ENCODE results near the gene MYO1A. TPM values are rescaled to one million over a fixed set of nuclear protein-coding genes. Genes with fewer than 3 reads are reported as not detected.
A peak's percentile ranks its signal among the peaks of the same experiment; 100 is the strongest.

MYO1A gene
- polyA plus RNA-seq, 2 of the 4 experiments (the other 2 are of a cell fraction), result 0.67 to 1.9 TPM

- Histone ChIP-seq H3K4me3 (peak overlapping the region; percentile 89), H3K9me3 (no peaks in the 10 kb centered on the region), H3K4me2 (peak overlapping the region; percentile 99), H3K27ac (peak overlapping the region; percentile 96 to 100), H3K4me1 (peaks cover 19% of the 10 kb centered on the region)
- ChIA-PET CTCF (interaction anchor here (1.0 to 20.9 kb wide), 7 partner anchors 12 to 97 kb away, joined by 3 to 440 read pairs (median 65); partner anchors contain the start of gene STAT6), POLR2A (interaction anchor here (4.4 to 6.8 kb wide), 2 partner anchors 8 to 25 kb away, joined by 63 to 143 read pairs; partner anchors contain the start of genes NEMP1 and STAT6)
- FAIRE-seq (no peak), ATAC-seq (no peak), DNase-seq (ENCODE audit: low read depth in 1 of 2, low spot score in 1 of 2) (no peak)
- TF ChIP-seq PBX3 (IDR thresholded peaks at IDR 0.05) (no peak), ZNF302 (CRISPR knock-in tag; IDR thresholded peaks at IDR 0.05) (no peak), REST (IDR thresholded peaks at IDR 0.05) (no peak), E2F6 (IDR thresholded peaks at IDR 0.05; ENCODE audit: borderline replicate concordance, low read depth) (no peak), ZC3H11A (IDR thresholded peaks at IDR 0.05) (no peak), HOXB13 (CRISPR knock-in tag; IDR thresholded peaks at IDR 0.05; ENCODE audit: low read depth) (no peak), HMGXB4 (CRISPR knock-in tag; IDR thresholded peaks at IDR 0.05; ENCODE audit: borderline replicate concordance) (no peak), RNF2 (IDR thresholded peaks at IDR 0.05; ENCODE audit: borderline replicate concordance, low read depth) (no peak), KDM5A (IDR thresholded peaks at IDR 0.05) (no peak), USF2 (IDR thresholded peaks at IDR 0.05) (no peak), ZSCAN20 (CRISPR knock-in tag; IDR thresholded peaks at IDR 0.05) (no peak), GATA3 (IDR thresholded peaks at IDR 0.05; ENCODE audit: borderline replicate concordance) (no peak), CBX8 (IDR thresholded peaks at IDR 0.05) (no peak)
- WGBS (ENCODE audit: missing lambda C conversion rate), result 78% methylated on average over 12 of the region's 12 CpGs
These were observed 36.1 kb upstream of the MYO1A start for GRCh38 chr12:57085999-57086492.

GRCh38 chr12:57080855-57081254 lies 30.9 kb upstream of the MYO1A start:
- no peaks in the 10 kb centered on the region for H3K9me3 ChIP-seq
- H3K4me2 ChIP-seq, result no peak overlapping the region
- no peak overlapping the region for H3K4me3 ChIP-seq
- POLR2A ChIA-PET, result no interaction called here
- DNase-seq (ENCODE audit: low read depth in 1 of 2, low spot score in 1 of 2), result no peak
- peaks cover 13% of the 10 kb centered on the region for H3K4me1 ChIP-seq
- no peak for FAIRE-seq
- no peak overlapping the region for H3K27ac ChIP-seq
- CTCF ChIA-PET, result interaction anchor here (0.8 to 20.9 kb wide), 3 partner anchors 11 to 27 kb away, joined by 4 to 440 read pairs (median 65); partner anchors contain the start of gene STAT6
- no peak for TF ChIP-seq RARB (CRISPR knock-in tag; IDR thresholded peaks at IDR 0.05)
- no peak for TF ChIP-seq MAZ (IDR thresholded peaks at IDR 0.05; ENCODE audit: borderline replicate concordance, low read depth, low read length)
- no peak for TF ChIP-seq MYC (IDR thresholded peaks at IDR 0.05; ENCODE audit: borderline replicate concordance, low read length)
- TF ChIP-seq FOXS1 (CRISPR knock-in tag; IDR thresholded peaks at IDR 0.05), result no peak
- TF ChIP-seq HMGXB4 (CRISPR knock-in tag; IDR thresholded peaks at IDR 0.05; ENCODE audit: borderline replicate concordance), result no peak
- no peak for TF ChIP-seq EHMT2 (IDR thresholded peaks at IDR 0.05; ENCODE audit: low read depth)
- TF ChIP-seq EHF (CRISPR knock-in tag; IDR thresholded peaks at IDR 0.05), result no peak
- TF ChIP-seq KDM5A (IDR thresholded peaks at IDR 0.05), result no peak
- no peak for TF ChIP-seq EP300 (IDR thresholded peaks at IDR 0.05)
- no peak for ATAC-seq
- WGBS (ENCODE audit: missing lambda C conversion rate), result 84% methylated on average over 1 of the region's 1 CpG
